Body of pancreas (tissue), 4 donors: Measurements from ENCODE around the gene C1QBP. TPM values are rescaled to one million over a fixed set of nuclear protein-coding genes. Genes with fewer than 3 reads are reported as not detected.

Experiments
- ATAC-seq: fragments of 150-250 bp; one replicate; pipeline ENCODE4 v1.9.1; 2016
- DNase-seq, 4 donors: peaks; one replicate each; pipeline ENCODE4 v3.0.0-alpha.2; 2019
- H3K27ac ChIP-seq, 4 donors: fragments of 200-600 bp; sonication (generic); 1 replicate in 3 of 4; 2 replicates in 1 of 4; pipeline versions ENCODE4 v1.5.1 to v1.6.1; 2016 to 2019; ENCODE audit warnings: mild to moderate bottlenecking in 1 of 4, mixed read lengths in 1 of 4, moderate library complexity in 1 of 4
- H3K27me3 ChIP-seq, 2 donors: fragments of 200-600 bp; sonication (generic); one replicate each; pipeline ENCODE4 v1.6.0; 2016; ENCODE audit warnings: mild to moderate bottlenecking in 1 of 2
- H3K36me3 ChIP-seq, 2 donors: fragments of 200-600 bp; sonication (generic); replicated peaks in 1 of 2; 2 replicates each; pipeline ENCODE4 v1.5.1; 2016; ENCODE audit warnings: low read depth in 2 of 2; ENCODE audit not compliant: insufficient read depth in 1 of 2
- H3K4me1 ChIP-seq: fragments of 200-600 bp; sonication (generic); one replicate; pipeline ENCODE4 v1.6.0; 2016
- H3K4me3 ChIP-seq, 2 donors: fragments of 200-600 bp; sonication (generic); 1 replicate in 1 of 2; 2 replicates in 1 of 2; pipeline ENCODE4 v1.5.1; 2016 to 2019
- H3K9me3 ChIP-seq, 3 donors: fragments of 200-600 bp; sonication (generic); 1 replicate in 2 of 3; 2 replicates in 1 of 3; pipeline ENCODE4 v1.5.1; 2016
- CTCF ChIP-seq, 7 experiments: fragments of 450-650 bp in 4 of 7; fragments of 200-600 bp in 3 of 7; sonication (generic) in 3 of 7; IDR thresholded peaks; one replicate each; pipeline ENCODE4 v1.5.1; 2016 to 2019; ENCODE audit warnings: antibody characterized with exemption in 7 of 7
- POLR2A ChIP-seq, 3 donors: fragments of 450-650 bp; IDR thresholded peaks; one replicate each; pipeline ENCODE4 v1.6.1; 2016; ENCODE audit warnings: antibody characterized with exemption in 3 of 3, mild to moderate bottlenecking in 2 of 3
- WGBS, 2 donors: methylation state at CpG; one replicate each; pipeline ENCODE4 v1.1.5; 2017; 5-methylcytosine and 5-hydroxymethylcytosine counted together
- intact Hi-C: fragments of 100-400 bp; cut with DNase I; formaldehyde crosslinking; loops from one replicate; pipeline ENCODE4 v1.15.1; 2023
- total RNA-seq, 2 donors: library from RNA; depleted of rRNA; stranded (reverse); fragments of >200 nt; gene quantifications; one replicate each; pipeline ENCODE4 v1.1.0, GENCODE V29; 2016

C1QBP gene
- total RNA-seq, 2 donors from 2014 or later: 46.5 to 62.3 TPM

- Histone ChIP-seq H3K4me3 (no peak overlapping the region), H3K9me3 (no peaks in the 10 kb centered on the region), H3K27me3 (no peaks in the 10 kb centered on the region), H3K36me3 (peaks cover 5 to 57% of the 10 kb centered on the region in 2 donors), H3K4me1 (no peaks in the 10 kb centered on the region), H3K27ac (no peak overlapping the region)
- DNase-seq (no peak), ATAC-seq (no peak)
- intact Hi-C loops: no loop called here
- 90 to 94% methylated on average over 7 of the region's 7 CpGs for WGBS, 2 donors
- TF ChIP-seq CTCF (IDR thresholded peaks at IDR 0.05): no peak
These were observed 28.2 kb downstream of the C1QBP start for GRCh38 chr17:5410594-5411272.

GRCh38 chr17:5408186-5408585, 30.8 kb downstream of the C1QBP start:
- no peak for DNase-seq
- no peak for ATAC-seq
- WGBS, 2 donors: 77 to 82% methylated on average over 5 of the region's 5 CpGs
- Histone ChIP-seq H3K27ac (no peak overlapping the region), H3K36me3 (peaks cover 5 to 48% of the 10 kb centered on the region in 2 donors), H3K4me1 (no peaks in the 10 kb centered on the region), H3K27me3 (no peaks in the 10 kb centered on the region), H3K9me3 (no peaks in the 10 kb centered on the region), H3K4me3 (no peak overlapping the region)
- intact Hi-C loops: no loop called here
- no peak for TF ChIP-seq POLR2A (IDR thresholded peaks at IDR 0.05)
- TF ChIP-seq CTCF (IDR thresholded peaks at IDR 0.05): no peak

DNA sequence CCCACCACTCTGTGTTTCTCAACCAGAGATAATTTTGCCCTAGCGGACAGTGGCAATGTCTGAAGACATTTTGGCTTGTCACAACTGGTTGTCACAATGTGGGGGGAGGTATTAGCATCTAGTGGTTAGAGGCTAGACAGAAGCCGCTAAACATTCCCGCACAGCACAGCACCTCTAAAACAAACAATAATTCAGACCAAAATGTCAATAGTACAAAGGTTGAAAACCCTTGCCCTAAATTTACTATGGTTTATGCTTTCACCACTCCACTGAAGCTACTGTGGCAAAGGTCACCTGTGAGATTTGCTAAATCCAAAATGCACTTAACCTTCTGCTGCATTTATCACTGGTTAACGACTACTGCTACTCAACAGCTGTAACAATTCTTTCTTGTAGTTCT, 33.6 kb downstream of the C1QBP start:
- H3K27me3 ChIP-seq: no peaks in the 10 kb centered on the region
- ATAC-seq (no peak), DNase-seq (no peak)
- 51 to 52% methylated on average over 4 of the region's 4 CpGs for WGBS, 2 donors
- TF ChIP-seq POLR2A (IDR thresholded peaks at IDR 0.05) (no peak), CTCF (IDR thresholded peaks at IDR 0.05) (no peak)
- no peak overlapping the region for H3K27ac ChIP-seq
- H3K4me1 ChIP-seq: no peaks in the 10 kb centered on the region
- H3K36me3 ChIP-seq: peaks cover 8 to 41% of the 10 kb centered on the region in 2 donors
- H3K4me3 ChIP-seq: no peak overlapping the region
- H3K9me3 ChIP-seq: no peaks in the 10 kb centered on the region
- intact Hi-C loops: no loop called here

DNA sequence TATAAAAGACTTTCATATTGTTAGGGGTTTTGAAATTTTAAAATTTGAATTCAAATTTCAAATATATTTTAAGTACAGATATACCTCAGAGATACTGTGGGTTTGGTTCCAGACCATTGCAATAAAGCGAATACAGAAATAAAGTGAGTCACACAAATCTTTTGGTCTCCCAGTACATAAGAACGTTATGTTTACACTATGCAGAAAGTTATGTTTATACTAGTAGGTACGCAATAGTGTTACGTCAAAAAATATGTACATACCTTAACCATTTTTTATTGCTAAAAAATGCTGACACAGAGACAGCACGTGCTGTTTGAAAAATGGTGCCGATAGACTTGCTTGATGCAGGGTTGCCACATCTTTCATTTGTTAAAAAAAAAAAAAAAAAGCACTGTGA, 39.2 kb downstream of the C1QBP start:
- Histone ChIP-seq H3K27ac (no peak overlapping the region), H3K9me3 (no peaks in the 10 kb centered on the region), H3K36me3 (peaks cover 3 to 30% of the 10 kb centered on the region in 2 donors), H3K4me3 (no peak overlapping the region), H3K27me3 (no peaks in the 10 kb centered on the region), H3K4me1 (no peaks in the 10 kb centered on the region)
- ATAC-seq: no peak
- TF ChIP-seq POLR2A (IDR thresholded peaks at IDR 0.05) (no peak), CTCF (IDR thresholded peaks at IDR 0.05) (no peak)
- WGBS, 2 donors: 84 to 87% methylated on average over 6 of the region's 6 CpGs
- DNase-seq: no peak
- intact Hi-C loops: no loop called here

DNA sequence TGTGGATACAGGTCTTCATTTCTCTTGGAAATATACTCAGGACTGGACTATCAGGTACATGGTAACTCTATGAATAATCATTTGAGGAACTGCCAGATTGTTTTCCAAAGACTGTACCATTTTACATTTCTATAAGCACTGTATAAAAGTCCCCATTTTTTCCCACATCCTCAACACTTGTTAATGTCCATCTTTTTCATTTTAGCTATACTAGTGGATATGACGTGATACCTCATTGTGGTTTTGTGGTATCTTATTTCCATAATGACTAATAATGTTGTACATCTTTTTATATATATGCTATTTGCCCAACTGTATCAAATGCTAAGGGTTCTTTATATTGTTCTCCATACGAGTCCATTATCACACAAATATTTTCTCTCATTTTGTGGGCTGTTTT, 42.3 kb downstream of the C1QBP start:
- no peak for DNase-seq
- Histone ChIP-seq H3K9me3 (no peaks in the 10 kb centered on the region), H3K27ac (no peak overlapping the region), H3K4me3 (no peak overlapping the region), H3K36me3 (peaks cover 6 to 41% of the 10 kb centered on the region in 2 donors), H3K27me3 (no peaks in the 10 kb centered on the region), H3K4me1 (no peaks in the 10 kb centered on the region)
- TF ChIP-seq CTCF (IDR thresholded peaks at IDR 0.05) (no peak), POLR2A (IDR thresholded peaks at IDR 0.05) (no peak)
- no peak for ATAC-seq
- intact Hi-C loops: no loop called here
- WGBS, 2 donors: 91 to 94% methylated on average over 2 of the region's 2 CpGs
